PC-3 (cell line): Measurements from ENCODE around the gene DMAC2L. TPM values are rescaled to one million over a fixed set of nuclear protein-coding genes. Genes with fewer than 3 reads are reported as not detected.

Experiments
- ATAC-seq: fragments of 200-7000 bp; cut with Tn5 transposase; 2 replicates; pipeline ENCODE4 v1.9.1; 2020; ENCODE audit warnings: mild to moderate bottlenecking, moderate library complexity
- BruUV-seq: library from RNA; stranded (reverse); fragments of 400-500 nt; replicated peaks from 2 replicates; lab custom pipeline; 2021; lab: Mats Ljungman, UMichigan
- CTCF ChIA-PET: fragments of 300-600 bp; sonication (Branson Sonifier 250); formaldehyde crosslinking; loops from one replicate; lab custom pipeline; 2022; ENCODE audit warnings: antibody characterized with exemption; lab: Charles Lee
- POLR2A ChIA-PET: fragments of 300-600 bp; sonication (Branson Sonifier 250); formaldehyde crosslinking; loops from one replicate; lab custom pipeline; 2022; ENCODE audit warnings: antibody characterized with exemption; ENCODE audit not compliant: unreplicated experiment; lab: Charles Lee
- DNase-seq: peaks from one replicate; pipeline ENCODE4 v3.0.0-alpha.2; 2015
- H2AFZ ChIP-seq: fragments of 300-600 bp; sonication (generic); 2 replicates; pipeline ENCODE4 v1.6.0; 2016; ENCODE audit warnings: antibody characterized with exemption, low read length
- H3F3A ChIP-seq: fragments of 300-600 bp; sonication (generic); one replicate; pipeline ENCODE4 v1.6.0; 2017; ENCODE audit warnings: antibody characterized with exemption, low read length, control low read depth, mild to moderate bottlenecking; ENCODE audit not compliant: unreplicated experiment
- H3K27ac ChIP-seq: fragments of 300-600 bp; sonication (generic); 2 replicates; pipeline ENCODE4 v1.5.1; 2016; ENCODE audit warnings: mild to moderate bottlenecking, low read length
- H3K27me3 ChIP-seq: fragments of 300-600 bp; sonication (generic); 2 replicates; pipeline ENCODE4 v1.6.1; 2016; ENCODE audit warnings: low read length, mixed read lengths
- H3K36me3 ChIP-seq: fragments of 300-600 bp; sonication (generic); 2 replicates; pipeline ENCODE4 v1.6.1; 2016; ENCODE audit warnings: low read depth, mixed run types, low read length, mixed read lengths
- H3K4me1 ChIP-seq: fragments of 300-600 bp; sonication (generic); 2 replicates; pipeline ENCODE4 v1.5.1; 2016; ENCODE audit warnings: low read length; ENCODE audit not compliant: insufficient read depth
- H3K4me2 ChIP-seq: fragments of 300-600 bp; sonication (generic); 2 replicates; pipeline ENCODE4 v1.6.0; 2016; ENCODE audit warnings: low read length
- H3K4me3 ChIP-seq: fragments of 300-600 bp; sonication (generic); 2 replicates; pipeline ENCODE4 v1.5.1; 2016; ENCODE audit warnings: mild to moderate bottlenecking, low read length, mixed read lengths
- H3K79me2 ChIP-seq: fragments of 300-600 bp; sonication (generic); 2 replicates; pipeline ENCODE4 v1.6.1; 2017; ENCODE audit warnings: low read length, mixed read lengths
- H3K9ac ChIP-seq: fragments of 300-600 bp; sonication (generic); 2 replicates; pipeline ENCODE4 v1.6.0; 2016; ENCODE audit warnings: mild to moderate bottlenecking, low read length
- H3K9me2 ChIP-seq: fragments of 300-600 bp; sonication (generic); replicated peaks from 2 replicates; pipeline ENCODE4 v1.6.1; 2016; ENCODE audit warnings: mixed run types, low read length, mixed read lengths
- H3K9me3 ChIP-seq: fragments of 300-600 bp; sonication (generic); 2 replicates; pipeline ENCODE4 v1.6.1; 2016; ENCODE audit warnings: low read length, mixed read lengths
- H4K20me1 ChIP-seq: fragments of 300-600 bp; sonication (generic); 2 replicates; pipeline ENCODE4 v1.6.1; 2016; ENCODE audit warnings: low read length, mixed read lengths
- CTCF ChIP-seq: fragments of 300-600 bp; sonication (generic); conservative IDR thresholded peaks from 2 replicates; pipeline ENCODE4 v1.5.1; 2017; ENCODE audit warnings: antibody characterized with exemption, low read depth, mild to moderate bottlenecking, low read length
- EZH2 ChIP-seq: fragments of 300-600 bp; sonication (generic); IDR thresholded peaks from one replicate; pipeline ENCODE4 v1.6.1; 2017; ENCODE audit warnings: antibody characterized with exemption, mild to moderate bottlenecking, low read length; ENCODE audit not compliant: unreplicated experiment
- EZH2phosphoT487 ChIP-seq: fragments of 300-600 bp; sonication (generic); IDR thresholded peaks from 2 replicates; pipeline ENCODE4 v1.6.1; 2018; ENCODE audit warnings: mild to moderate bottlenecking, antibody characterized with exemption, low read length, borderline replicate concordance
- intact Hi-C: fragments of 100-400 bp; cut with micrococcal nuclease; formaldehyde crosslinking; loops from 2 replicates; pipeline ENCODE4 v1.9.0; 2023
- total RNA-seq: library from RNA; depleted of rRNA; stranded (reverse); fragments of >200 nt; gene quantifications from 2 replicates; pipeline ENCODE4 v1.2.3, GENCODE V29; 2014

Gene DMAC2L
- total RNA-seq, 1 experiment from 2014 or later = 18.1 TPM

GRCh38 chr14:50335989-50336824 lies 24.1 kb downstream of the DMAC2L start:
- Histone ChIP-seq H3K36me3 (no peaks in the 10 kb centered on the region), H3K9me2 (no peaks in the 10 kb centered on the region), H3K79me2 (no peaks in the 10 kb centered on the region), H3K9me3 (no peaks in the 10 kb centered on the region), H3K4me2 (no peak overlapping the region), H3K9ac (no peak overlapping the region), H3F3A (no peaks in the 10 kb centered on the region), H3K27ac (no peak overlapping the region), H3K4me1 (peaks cover 12% of the 10 kb centered on the region), H3K27me3 (no peaks in the 10 kb centered on the region), H3K4me3 (no peak overlapping the region), H2AFZ (no peak overlapping the region), H4K20me1 (no peaks in the 10 kb centered on the region)
- BruUV-seq = no TSS peak
- ChIA-PET POLR2A (no interaction called here), CTCF (interaction anchor here (1.4 kb wide), 1 partner anchor 15 kb away, joined by 14 read pairs; no protein-coding TSS in a partner anchor)
- DNase-seq (no peak), ATAC-seq (no peak)
- TF ChIP-seq CTCF = no peak
- no peak for TF ChIP-seq EZH2
- TF ChIP-seq EZH2phosphoT487 = no peak
- intact Hi-C loops = no loop called here

GRCh38 chr14:50338587-50338986 lies 26.5 kb downstream of the DMAC2L start:
- Histone ChIP-seq H3K27ac (no peak overlapping the region), H3F3A (no peaks in the 10 kb centered on the region), H3K4me2 (no peak overlapping the region), H3K9me2 (no peaks in the 10 kb centered on the region), H3K27me3 (no peaks in the 10 kb centered on the region), H3K36me3 (no peaks in the 10 kb centered on the region), H3K4me3 (no peak overlapping the region), H3K79me2 (no peaks in the 10 kb centered on the region), H4K20me1 (no peaks in the 10 kb centered on the region), H3K9me3 (no peaks in the 10 kb centered on the region), H2AFZ (no peak overlapping the region), H3K4me1 (peaks cover 16% of the 10 kb centered on the region), H3K9ac (no peak overlapping the region)
- intact Hi-C loops = no loop called here
- ATAC-seq = no peak
- CTCF ChIA-PET = interaction anchor here (0.6 kb wide), 1 partner anchor 26 kb away, joined by 7 read pairs; the partner anchor contains the start of gene DMAC2L
- BruUV-seq = no TSS peak
- POLR2A ChIA-PET = no interaction called here
- DNase-seq = no peak
- TF ChIP-seq CTCF (no peak), EZH2 (no peak), EZH2phosphoT487 (no peak)

- TF ChIP-seq EZH2 = no peak
- no peak for TF ChIP-seq CTCF
- TF ChIP-seq EZH2phosphoT487 = no peak
- H3K79me2 ChIP-seq = no peaks in the 10 kb centered on the region
- CTCF ChIA-PET = no interaction called here
Measured at GRCh38 chr14:50339178-50339804, 27.2 kb downstream of the DMAC2L start.

More at GRCh38 chr14:50339178-50339804, 27.2 kb downstream of the DMAC2L start:
- Histone ChIP-seq H2AFZ (no peak overlapping the region), H3K9ac (no peak overlapping the region), H3K4me1 (peaks cover 16% of the 10 kb centered on the region), H3K27ac (no peak overlapping the region), H3K4me3 (no peak overlapping the region), H3K27me3 (no peaks in the 10 kb centered on the region), H4K20me1 (no peaks in the 10 kb centered on the region), H3K4me2 (no peak overlapping the region), H3K9me3 (no peaks in the 10 kb centered on the region), H3K9me2 (no peaks in the 10 kb centered on the region), H3K36me3 (no peaks in the 10 kb centered on the region), H3F3A (no peaks in the 10 kb centered on the region)
- DNase-seq (no peak), ATAC-seq (no peak)
- intact Hi-C loops = no loop called here
- POLR2A ChIA-PET = interaction anchor here (0.5 kb wide), 1 partner anchor 18 kb away, joined by 3 read pairs; no protein-coding TSS in a partner anchor
- BruUV-seq = no TSS peak
